ENCODE data around the gene RNF123. TPM values are rescaled to one million over a fixed set of nuclear protein-coding genes. Genes with fewer than 3 reads are reported as not detected.

RNF123 gene
- total and polyA plus RNA-seq, 2 donors (not counting 3 experiments of a cell fraction or from before 2014, with no cell fraction given), result 43.4 to 59.3 TPM

- Histone ChIP-seq H3K4me2 (ENCODE audit: insufficient read depth, low read length) (no peak overlapping the region), H3K4me1 (ENCODE audit: control insufficient read depth, extremely low read depth, insufficient read depth, low read length) (no peaks in the 10 kb centered on the region), H3K79me2 (ENCODE audit: control insufficient read depth, insufficient read depth, low read length) (no peaks in the 10 kb centered on the region), H3K9me1 (replicated peaks; ENCODE audit: control insufficient read depth, extremely low read depth, insufficient read depth, low read length) (no peaks in the 10 kb centered on the region), H2AFZ (ENCODE audit: low read depth, low read length) (no peak overlapping the region), H3K36me3 (ENCODE audit: control insufficient read depth in 2 of 2, extremely low read depth in 1 of 2, insufficient read depth in 2 of 2, low read length in 2 of 2) (peaks cover 0 to 3% of the 10 kb centered on the region in 2 experiments), H3K9me3 (replicated peaks; ENCODE audit: control insufficient read depth, insufficient read depth, low read length) (no peaks in the 10 kb centered on the region), H3K9ac (replicated peaks; ENCODE audit: extremely low read depth, insufficient read depth, low read length) (no peak overlapping the region), H3K27me3 (ENCODE audit: control insufficient read depth in 2 of 2, insufficient read depth in 2 of 2, low read length in 2 of 2) (no peaks in the 10 kb centered on the region), H3K4me3 (replicated peaks in 1 of 3; ENCODE audit: insufficient read depth in 1 of 3, low read depth in 1 of 3, low read length in 3 of 3) (no peak overlapping the region), H4K20me1 (replicated peaks; ENCODE audit: control insufficient read depth, extremely low read depth, insufficient read depth, low read length) (no peaks in the 10 kb centered on the region), H3K27ac (ENCODE audit: insufficient read depth, low read depth, low read length) (no peak overlapping the region)
- FAIRE-seq, result no peak
- no peak for DNase-seq (ENCODE audit: low read depth, low spot score)
- CTCF ChIA-PET, result interaction anchor here (1.1 kb wide), 2 partner anchors 10 to 13 kb away, joined by 3 read pairs; no protein-coding TSS in a partner anchor
- dilution Hi-C loops (cut with MboI; ENCODE audit: extremely low pct_ligation_motif_present, low sequenced_read_pairs), result no loop called here
- intact Hi-C loops (cut with micrococcal nuclease), result no loop called here
- no TSS peak for BruUV-seq (replicated peaks)
- TF ChIP-seq POLR2A (IDR thresholded peaks at IDR 0.05; ENCODE audit: low read depth, low read length), result no peak
- POLR2A ChIA-PET, result no interaction called here
Observed at GRCh38 chr3:49713336-49714105, 24.2 kb downstream of the RNF123 start.

- CTCF ChIA-PET, result interaction anchor here (1.6 to 2.3 kb wide), 2 partner anchors 12 to 175 kb away, joined by 4 to 7 read pairs; no protein-coding TSS in a partner anchor
- intact Hi-C loops (cut with micrococcal nuclease), result no loop called here
Observed at GRCh38 chr3:49714728-49715550, 25.6 kb downstream of the RNF123 start.

More at GRCh38 chr3:49714728-49715550, 25.6 kb downstream of the RNF123 start:
- no TSS peak for BruUV-seq (replicated peaks)
- H3K9me1 ChIP-seq (replicated peaks; ENCODE audit: control insufficient read depth, extremely low read depth, insufficient read depth, low read length), result no peaks in the 10 kb centered on the region
- peaks cover 7% of the 10 kb centered on the region for H3K4me1 ChIP-seq (ENCODE audit: control insufficient read depth, extremely low read depth, insufficient read depth, low read length)
- H3K27ac ChIP-seq (ENCODE audit: insufficient read depth, low read depth, low read length), result no peak overlapping the region
- H3K36me3 ChIP-seq (ENCODE audit: control insufficient read depth in 2 of 2, extremely low read depth in 1 of 2, insufficient read depth in 2 of 2, low read length in 2 of 2), result peaks cover 0 to 3% of the 10 kb centered on the region in 2 experiments
- FAIRE-seq (no peak), DNase-seq (ENCODE audit: low read depth, low spot score) (no peak)
- no peaks in the 10 kb centered on the region for H3K9me3 ChIP-seq (replicated peaks; ENCODE audit: control insufficient read depth, insufficient read depth, low read length)
- H3K9ac ChIP-seq (replicated peaks; ENCODE audit: extremely low read depth, insufficient read depth, low read length), result no peak overlapping the region
- H3K4me3 ChIP-seq (replicated peaks in 1 of 3; ENCODE audit: insufficient read depth in 1 of 3, low read depth in 1 of 3, low read length in 3 of 3), result no peak overlapping the region
- dilution Hi-C loops (cut with MboI; ENCODE audit: extremely low pct_ligation_motif_present, low sequenced_read_pairs), result no loop called here
- no peaks in the 10 kb centered on the region for H3K79me2 ChIP-seq (ENCODE audit: control insufficient read depth, insufficient read depth, low read length)
- H4K20me1 ChIP-seq (replicated peaks; ENCODE audit: control insufficient read depth, extremely low read depth, insufficient read depth, low read length), result no peaks in the 10 kb centered on the region
- no peak overlapping the region for H2AFZ ChIP-seq (ENCODE audit: low read depth, low read length)
- H3K27me3 ChIP-seq (ENCODE audit: control insufficient read depth in 2 of 2, insufficient read depth in 2 of 2, low read length in 2 of 2), result no peaks in the 10 kb centered on the region
- TF ChIP-seq GATA2 (IDR thresholded peaks at IDR 0.05; ENCODE audit: insufficient read depth, insufficient read length, low read depth, low read length) (no peak), POLR2AphosphoS5 (IDR thresholded peaks at IDR 0.05; ENCODE audit: insufficient read depth, low read depth, low read length) (no peak), MYC (IDR thresholded peaks at IDR 0.05; ENCODE audit: low read depth, low read length) (no peak), JUN (IDR thresholded peaks at IDR 0.05; ENCODE audit: borderline replicate concordance, insufficient read depth, insufficient read length, low read depth) (no peak), FOS (IDR thresholded peaks at IDR 0.05; ENCODE audit: borderline replicate concordance, insufficient read depth, low read length) (no peak), EZH2 (IDR thresholded peaks at IDR 0.05; ENCODE audit: borderline replicate concordance, low read depth, low read length, severe bottlenecking) (no peak), POLR2A (IDR thresholded peaks at IDR 0.05; ENCODE audit: low read depth, low read length) (no peak)
- TF ChIP-seq, protein P1, sequence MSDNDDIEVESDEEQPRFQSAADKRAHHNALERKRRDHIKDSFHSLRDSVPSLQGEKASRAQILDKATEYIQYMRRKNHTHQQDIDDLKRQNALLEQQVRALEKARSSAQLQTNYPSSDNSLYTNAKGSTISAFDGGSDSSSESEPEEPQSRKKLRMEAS (IDR thresholded peaks at IDR 0.05; ENCODE audit: insufficient read depth, insufficient read length), result no peak
- TF ChIP-seq, protein P2, sequence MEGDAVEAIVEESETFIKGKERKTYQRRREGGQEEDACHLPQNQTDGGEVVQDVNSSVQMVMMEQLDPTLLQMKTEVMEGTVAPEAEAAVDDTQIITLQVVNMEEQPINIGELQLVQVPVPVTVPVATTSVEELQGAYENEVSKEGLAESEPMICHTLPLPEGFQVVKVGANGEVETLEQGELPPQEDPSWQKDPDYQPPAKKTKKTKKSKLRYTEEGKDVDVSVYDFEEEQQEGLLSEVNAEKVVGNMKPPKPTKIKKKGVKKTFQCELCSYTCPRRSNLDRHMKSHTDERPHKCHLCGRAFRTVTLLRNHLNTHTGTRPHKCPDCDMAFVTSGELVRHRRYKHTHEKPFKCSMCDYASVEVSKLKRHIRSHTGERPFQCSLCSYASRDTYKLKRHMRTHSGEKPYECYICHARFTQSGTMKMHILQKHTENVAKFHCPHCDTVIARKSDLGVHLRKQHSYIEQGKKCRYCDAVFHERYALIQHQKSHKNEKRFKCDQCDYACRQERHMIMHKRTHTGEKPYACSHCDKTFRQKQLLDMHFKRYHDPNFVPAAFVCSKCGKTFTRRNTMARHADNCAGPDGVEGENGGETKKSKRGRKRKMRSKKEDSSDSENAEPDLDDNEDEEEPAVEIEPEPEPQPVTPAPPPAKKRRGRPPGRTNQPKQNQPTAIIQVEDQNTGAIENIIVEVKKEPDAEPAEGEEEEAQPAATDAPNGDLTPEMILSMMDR (IDR thresholded peaks at IDR 0.05; ENCODE audit: extremely low read depth in 1 of 2, insufficient read depth in 1 of 2, low read depth in 1 of 2, low read length in 2 of 2), result no peak
- H3K4me2 ChIP-seq (ENCODE audit: insufficient read depth, low read length), result no peak overlapping the region
- POLR2A ChIA-PET, result no interaction called here
